Bronchial epithelial cell (primary cell): ENCODE results near the gene ZDHHC11. TPM values are rescaled to one million over a fixed set of nuclear protein-coding genes. Genes with fewer than 3 reads are reported as not detected.

Source experiments
- DNase-seq: peaks from one replicate; pipeline ENCODE4 v3.0.0-alpha.2; 2010; ENCODE audit warnings: low read depth
- FAIRE-seq: peaks from 2 replicates; lab custom pipeline; 2011; peaks lifted over from hg19 to GRCh38; lab: Jason Lieb, UNC
- H3K27me3 ChIP-seq: 2 replicates; pipeline ENCODE4 v1.5.1; 2011; ENCODE audit warnings: low read length; ENCODE audit not compliant: control insufficient read depth, insufficient read depth
- H3K36me3 ChIP-seq: 2 replicates; pipeline ENCODE4 v1.5.1; 2011; ENCODE audit warnings: low read length; ENCODE audit not compliant: control insufficient read depth, insufficient read depth
- H3K4me3 ChIP-seq: 2 replicates; pipeline ENCODE4 v1.5.1; 2011; ENCODE audit warnings: mild to moderate bottlenecking, low read depth, low read length, control low read depth
- CTCF ChIP-seq: IDR thresholded peaks from 2 replicates; pipeline ENCODE4 v1.5.1; 2011; ENCODE audit warnings: mild to moderate bottlenecking, moderate library complexity, low read length, control low read depth, inconsistent platforms; ENCODE audit not compliant: insufficient read depth, severe bottlenecking
- total RNA-seq: library from RNA; depleted of rRNA; stranded (reverse); fragments of >200 nt; gene quantifications from 2 replicates; pipeline ENCODE4 v1.2.1, GENCODE V29; 2014

The ZDHHC11 gene
- total RNA-seq, 1 donor from 2014 or later: 0.53 TPM

DNA sequence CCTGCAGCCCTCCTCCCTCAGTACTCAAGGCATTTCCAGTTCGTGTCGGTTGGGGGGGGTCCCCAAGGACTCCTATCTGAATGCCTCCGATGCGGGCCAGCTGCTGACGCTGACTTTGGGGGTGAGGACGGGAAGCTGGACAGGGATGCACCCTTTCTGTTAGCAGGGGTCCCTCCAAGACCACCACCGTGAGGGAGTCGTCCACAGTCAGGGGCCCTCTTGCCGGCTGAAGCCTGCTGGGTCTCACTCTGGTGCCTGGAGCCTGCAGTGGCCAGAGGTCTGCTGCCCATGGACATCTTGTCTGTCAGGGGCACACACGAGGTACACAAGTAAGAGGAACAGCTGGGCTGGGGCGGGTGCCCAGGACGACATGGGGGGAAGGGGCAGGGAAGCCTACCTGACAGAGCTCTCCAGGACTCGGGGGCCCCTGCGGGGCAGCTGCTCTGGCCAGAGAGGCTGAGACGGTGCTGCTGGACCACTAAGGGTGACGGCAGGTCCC, 9.1 kb upstream of the ZDHHC11 start:
- DNase-seq: no peak
- Histone ChIP-seq H3K4me3 (no peak overlapping the region), H3K36me3 (peaks cover 2% of the 10 kb centered on the region), H3K27me3 (no peaks in the 10 kb centered on the region)
- FAIRE-seq: no peak
- no peak for TF ChIP-seq CTCF

- Histone ChIP-seq H3K27me3 (no peaks in the 10 kb centered on the region), H3K4me3 (no peak overlapping the region), H3K36me3 (peaks cover under 1% of the 10 kb centered on the region)
- TF ChIP-seq CTCF: no peak
- FAIRE-seq (no peak), DNase-seq (no peak)
These were observed 8.6 kb upstream of the ZDHHC11 start for GRCh38 chr5:859391-859790.

DNA sequence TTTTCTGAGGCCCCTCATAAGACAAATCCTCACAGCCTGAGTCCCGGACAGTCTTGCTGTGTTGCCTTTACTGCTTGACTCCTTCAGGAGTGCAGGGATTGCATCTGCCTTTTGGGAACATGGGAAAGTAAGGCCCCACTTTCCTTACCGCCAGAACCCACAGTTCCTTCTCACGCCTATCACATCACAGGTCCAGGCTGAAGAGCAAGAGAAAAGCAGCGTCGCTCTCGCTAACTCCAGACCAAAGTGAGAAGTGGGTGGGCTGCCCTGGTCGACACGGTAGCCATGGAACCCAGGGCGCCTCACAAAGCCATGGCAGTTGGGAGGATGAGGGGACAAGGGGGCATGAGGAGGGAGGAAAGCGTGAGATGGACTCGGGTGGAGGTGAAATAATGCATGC, 7.9 kb upstream of the ZDHHC11 start:
- H3K4me3 ChIP-seq: no peak overlapping the region
- no peaks in the 10 kb centered on the region for H3K36me3 ChIP-seq
- H3K27me3 ChIP-seq: no peaks in the 10 kb centered on the region
- FAIRE-seq: no peak
- no peak for TF ChIP-seq CTCF
- DNase-seq: no peak

DNA sequence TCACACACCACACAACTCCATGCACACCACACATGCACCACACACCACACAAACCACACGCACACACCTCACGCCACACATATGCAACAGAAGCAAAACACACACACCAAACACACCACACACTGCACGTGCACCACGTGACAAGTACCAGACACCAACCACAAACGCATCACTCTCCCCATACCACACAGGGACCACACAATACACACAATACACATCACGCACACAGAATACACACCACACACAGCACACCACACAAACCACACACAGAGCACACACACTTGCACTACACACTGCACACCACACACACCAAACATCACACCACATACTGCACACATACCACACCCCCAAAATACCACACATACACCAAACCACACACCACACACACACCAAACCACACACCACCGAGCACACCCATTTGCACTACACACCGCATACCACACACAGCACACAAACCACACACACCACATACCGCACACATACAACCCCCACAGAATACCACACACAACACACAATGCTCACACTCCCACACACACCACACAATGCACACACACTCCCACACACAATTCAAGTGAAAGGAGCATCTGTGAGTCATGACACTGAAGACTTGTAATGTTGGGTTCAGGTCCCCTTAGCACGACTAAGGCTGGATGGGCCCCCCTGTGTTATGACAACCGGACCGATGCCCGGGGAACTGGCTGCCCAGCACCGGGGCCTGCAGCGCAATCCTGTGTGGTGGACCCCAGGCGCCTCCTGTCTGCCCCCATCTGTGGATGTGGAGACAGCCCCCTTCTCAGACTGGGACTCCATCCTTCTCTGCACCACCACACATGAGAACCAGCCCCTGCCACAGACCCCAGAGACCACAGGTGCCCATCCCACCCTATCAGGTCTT, 6.0 kb upstream of the ZDHHC11 start:
- FAIRE-seq (no peak), DNase-seq (no peak)
- H3K4me3 ChIP-seq: no peak overlapping the region
- no peaks in the 10 kb centered on the region for H3K27me3 ChIP-seq
- H3K36me3 ChIP-seq: no peaks in the 10 kb centered on the region
- TF ChIP-seq CTCF: no peak

DNA sequence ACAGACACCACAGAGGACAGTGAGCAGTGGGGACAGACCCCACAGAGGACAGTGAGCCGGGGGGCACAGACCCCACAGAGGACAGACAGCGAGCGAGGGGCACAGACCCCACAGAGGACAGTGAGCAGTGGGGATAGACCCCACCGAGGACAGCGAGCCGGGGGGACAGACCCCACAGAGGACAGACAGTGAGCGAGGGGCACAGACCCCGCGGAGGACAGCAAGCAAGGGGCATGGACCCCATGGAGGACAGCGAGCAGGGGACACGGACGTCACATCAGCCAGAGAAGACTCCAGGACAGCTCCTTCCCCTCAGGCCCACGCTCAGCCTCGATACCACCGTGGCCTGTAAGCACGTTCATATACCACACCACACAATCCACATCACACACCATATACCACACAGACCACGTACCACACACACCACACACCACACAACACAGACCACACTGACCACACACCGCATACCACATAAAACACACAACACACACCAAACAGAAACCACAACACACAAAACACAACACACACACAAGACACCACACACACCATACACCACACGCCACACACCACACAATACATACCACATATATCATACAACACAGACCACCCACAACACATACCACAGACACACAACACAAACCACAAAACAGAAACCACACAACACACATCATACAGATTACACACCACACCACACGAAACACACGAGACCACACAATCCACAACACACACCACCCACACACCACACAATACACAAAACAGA, 5.2 kb upstream of the ZDHHC11 start:
- H3K4me3 ChIP-seq: no peak overlapping the region
- FAIRE-seq (peak; percentile 99), DNase-seq (no peak)
- no peaks in the 10 kb centered on the region for H3K36me3 ChIP-seq
- peaks cover 2% of the 10 kb centered on the region for H3K27me3 ChIP-seq
- no peak for TF ChIP-seq CTCF
